ENCODE measurements around the gene BZW2. TPM values are rescaled to one million over a fixed set of nuclear protein-coding genes. Genes with fewer than 3 reads are reported as not detected.

BZW2 gene
- total and polyA plus RNA-seq, 2 experiments from 2014 or later = 72.1 to 96.7 TPM

- Histone ChIP-seq H4K20me1 (ENCODE audit: insufficient read depth, poor library complexity, severe bottlenecking) (no peaks in the 10 kb centered on the region), H3K27ac (no peak overlapping the region), H3K36me3 (replicated peaks; ENCODE audit: insufficient read depth, low read depth) (no peaks in the 10 kb centered on the region), H3K4me2 (no peak overlapping the region), H3K79me2 (no peaks in the 10 kb centered on the region), H3K9me2 (replicated peaks; ENCODE audit: insufficient read depth) (no peaks in the 10 kb centered on the region), H3K4me1 (ENCODE audit: insufficient read depth) (no peaks in the 10 kb centered on the region), H3K9me3 (ENCODE audit: low read depth) (no peaks in the 10 kb centered on the region), H3K27me3 (no peaks in the 10 kb centered on the region), H2AFZ (no peak overlapping the region), H3K4me3 (no peak overlapping the region)
- no peak for DNase-seq (ENCODE audit: low spot score)
- no peak for TF ChIP-seq CTCF (IDR thresholded peaks at IDR 0.05; ENCODE audit: poor library complexity)
- no peak for TF ChIP-seq EZH2phosphoT487 (IDR thresholded peaks at IDR 0.05; ENCODE audit: low read depth, severe bottlenecking, unreplicated experiment)
- no peak for TF ChIP-seq EZH2 (IDR thresholded peaks at IDR 0.05; ENCODE audit: borderline replicate concordance)
- WGBS (ENCODE audit: low lambda C conversion rate, missing lambda C conversion rate) = 94% methylated on average over 4 of the region's 4 CpGs
These were observed 66.9 kb downstream of the BZW2 start for GRCh38 chr7:16712916-16713315.

- TF ChIP-seq EZH2phosphoT487 (IDR thresholded peaks at IDR 0.05; ENCODE audit: low read depth, severe bottlenecking, unreplicated experiment) (no peak), CTCF (IDR thresholded peaks at IDR 0.05; ENCODE audit: poor library complexity) (no peak), EZH2 (IDR thresholded peaks at IDR 0.05; ENCODE audit: borderline replicate concordance) (no peak)
- H3K27ac ChIP-seq = no peak overlapping the region
- H4K20me1 ChIP-seq (ENCODE audit: insufficient read depth, poor library complexity, severe bottlenecking) = no peaks in the 10 kb centered on the region
- H3K9me2 ChIP-seq (replicated peaks; ENCODE audit: insufficient read depth) = no peaks in the 10 kb centered on the region
- H2AFZ ChIP-seq = no peak overlapping the region
- H3K27me3 ChIP-seq = no peaks in the 10 kb centered on the region
- H3K79me2 ChIP-seq = no peaks in the 10 kb centered on the region
- H3K36me3 ChIP-seq (replicated peaks; ENCODE audit: insufficient read depth, low read depth) = no peaks in the 10 kb centered on the region
- H3K4me3 ChIP-seq = no peak overlapping the region
- no peak for DNase-seq (ENCODE audit: low spot score)
- H3K9me3 ChIP-seq (ENCODE audit: low read depth) = no peaks in the 10 kb centered on the region
- H3K4me2 ChIP-seq = no peak overlapping the region
- H3K4me1 ChIP-seq (ENCODE audit: insufficient read depth) = peaks cover 5% of the 10 kb centered on the region
These were observed 69.9 kb downstream of the BZW2 start for GRCh38 chr7:16715928-16716327.

GRCh38 chr7:16718111-16718656, 72.2 kb downstream of the BZW2 start:
- DNase-seq (ENCODE audit: low spot score) = no peak
- H2AFZ ChIP-seq = no peak overlapping the region
- TF ChIP-seq CTCF (IDR thresholded peaks at IDR 0.05; ENCODE audit: poor library complexity) (no peak), EZH2phosphoT487 (IDR thresholded peaks at IDR 0.05; ENCODE audit: low read depth, severe bottlenecking, unreplicated experiment) (no peak), EZH2 (IDR thresholded peaks at IDR 0.05; ENCODE audit: borderline replicate concordance) (no peak)
- H3K79me2 ChIP-seq = no peaks in the 10 kb centered on the region
- no peak overlapping the region for H3K4me3 ChIP-seq
- H3K9me3 ChIP-seq (ENCODE audit: low read depth) = no peaks in the 10 kb centered on the region
- H3K27ac ChIP-seq = peak overlapping the region; percentile 61
- H3K36me3 ChIP-seq (replicated peaks; ENCODE audit: insufficient read depth, low read depth) = no peaks in the 10 kb centered on the region
- H4K20me1 ChIP-seq (ENCODE audit: insufficient read depth, poor library complexity, severe bottlenecking) = no peaks in the 10 kb centered on the region
- peak overlapping the region; percentile 14 for H3K4me2 ChIP-seq
- H3K4me1 ChIP-seq (ENCODE audit: insufficient read depth) = peaks cover 5% of the 10 kb centered on the region
- no peaks in the 10 kb centered on the region for H3K27me3 ChIP-seq
- 87% methylated on average over 3 of the region's 3 CpGs for WGBS (ENCODE audit: low lambda C conversion rate, missing lambda C conversion rate)
- H3K9me2 ChIP-seq (replicated peaks; ENCODE audit: insufficient read depth) = no peaks in the 10 kb centered on the region

- Histone ChIP-seq H3K9me3 (ENCODE audit: low read depth) (no peaks in the 10 kb centered on the region), H3K36me3 (replicated peaks; ENCODE audit: insufficient read depth, low read depth) (no peaks in the 10 kb centered on the region), H3K27ac (peak overlapping the region; percentile 72), H4K20me1 (ENCODE audit: insufficient read depth, poor library complexity, severe bottlenecking) (no peaks in the 10 kb centered on the region), H3K79me2 (no peaks in the 10 kb centered on the region), H2AFZ (no peak overlapping the region), H3K4me2 (peak overlapping the region; percentile 13), H3K4me3 (no peak overlapping the region), H3K9me2 (replicated peaks; ENCODE audit: insufficient read depth) (no peaks in the 10 kb centered on the region), H3K4me1 (ENCODE audit: insufficient read depth) (peaks cover 5% of the 10 kb centered on the region), H3K27me3 (no peaks in the 10 kb centered on the region)
- no peak for TF ChIP-seq EZH2phosphoT487 (IDR thresholded peaks at IDR 0.05; ENCODE audit: low read depth, severe bottlenecking, unreplicated experiment)
- no peak for TF ChIP-seq CTCF (IDR thresholded peaks at IDR 0.05; ENCODE audit: poor library complexity)
- TF ChIP-seq EZH2 (IDR thresholded peaks at IDR 0.05; ENCODE audit: borderline replicate concordance) = no peak
- DNase-seq (ENCODE audit: low spot score) = no peak
- 76% methylated on average over 1 of the region's 1 CpG for WGBS (ENCODE audit: low lambda C conversion rate, missing lambda C conversion rate)
These were observed 73.7 kb downstream of the BZW2 start for GRCh38 chr7:16719699-16720098.

Measured in hepatocyte (in vitro differentiated cells).